ENCODE results near the gene CCZ1. TPM values are rescaled to one million over a fixed set of nuclear protein-coding genes. Genes with fewer than 3 reads are reported as not detected.
"Not testable (repeated sequence)": the region's sequence is repeated elsewhere in the genome, so short reads cannot be mapped to it uniquely, and the experiment has no call there.

Gene CCZ1
- total RNA-seq, 1 donor from 2014 or later: 42.9 TPM

GRCh38 chr7:5892498-5892897 lies 6.0 kb upstream of the CCZ1 start:
- no peaks in the 10 kb centered on the region for H3K27me3 ChIP-seq (ENCODE audit: control insufficient read depth, insufficient read depth, low read length)
- no peak overlapping the region for H3K4me3 ChIP-seq (ENCODE audit: low read depth, low read length)
- TF ChIP-seq, protein P1, sequence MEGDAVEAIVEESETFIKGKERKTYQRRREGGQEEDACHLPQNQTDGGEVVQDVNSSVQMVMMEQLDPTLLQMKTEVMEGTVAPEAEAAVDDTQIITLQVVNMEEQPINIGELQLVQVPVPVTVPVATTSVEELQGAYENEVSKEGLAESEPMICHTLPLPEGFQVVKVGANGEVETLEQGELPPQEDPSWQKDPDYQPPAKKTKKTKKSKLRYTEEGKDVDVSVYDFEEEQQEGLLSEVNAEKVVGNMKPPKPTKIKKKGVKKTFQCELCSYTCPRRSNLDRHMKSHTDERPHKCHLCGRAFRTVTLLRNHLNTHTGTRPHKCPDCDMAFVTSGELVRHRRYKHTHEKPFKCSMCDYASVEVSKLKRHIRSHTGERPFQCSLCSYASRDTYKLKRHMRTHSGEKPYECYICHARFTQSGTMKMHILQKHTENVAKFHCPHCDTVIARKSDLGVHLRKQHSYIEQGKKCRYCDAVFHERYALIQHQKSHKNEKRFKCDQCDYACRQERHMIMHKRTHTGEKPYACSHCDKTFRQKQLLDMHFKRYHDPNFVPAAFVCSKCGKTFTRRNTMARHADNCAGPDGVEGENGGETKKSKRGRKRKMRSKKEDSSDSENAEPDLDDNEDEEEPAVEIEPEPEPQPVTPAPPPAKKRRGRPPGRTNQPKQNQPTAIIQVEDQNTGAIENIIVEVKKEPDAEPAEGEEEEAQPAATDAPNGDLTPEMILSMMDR (IDR thresholded peaks at IDR 0.05; ENCODE audit: insufficient read depth, low read length, severe bottlenecking): no peak
- no peak for DNase-seq (ENCODE audit: low read depth)
- no peaks in the 10 kb centered on the region for H3K36me3 ChIP-seq (ENCODE audit: control insufficient read depth, insufficient read depth, low read length)
- FAIRE-seq: no peak

- not testable (repeated sequence) for H3K4me3 ChIP-seq (ENCODE audit: low read depth, low read length); FAIRE-seq; H3K27me3 ChIP-seq (ENCODE audit: control insufficient read depth, insufficient read depth, low read length); DNase-seq (ENCODE audit: low read depth); H3K36me3 ChIP-seq (ENCODE audit: control insufficient read depth, insufficient read depth, low read length)
These were observed 1.1 kb upstream of the CCZ1 start for GRCh38 chr7:5897369-5897919.

- not testable (repeated sequence) for FAIRE-seq; DNase-seq (ENCODE audit: low read depth); H3K4me3 ChIP-seq (ENCODE audit: low read depth, low read length)
These were observed 4.5 kb downstream of the CCZ1 start for GRCh38 chr7:5903002-5903401.

GRCh38 chr7:5904726-5905125 lies 6.2 kb downstream of the CCZ1 start:
- H3K36me3 ChIP-seq (ENCODE audit: control insufficient read depth, insufficient read depth, low read length); FAIRE-seq; DNase-seq (ENCODE audit: low read depth); H3K4me3 ChIP-seq (ENCODE audit: low read depth, low read length); H3K27me3 ChIP-seq (ENCODE audit: control insufficient read depth, insufficient read depth, low read length): not testable (repeated sequence)

More at GRCh38 chr7:5903002-5903401, 4.5 kb downstream of the CCZ1 start:
- not testable (repeated sequence) for H3K27me3 ChIP-seq (ENCODE audit: control insufficient read depth, insufficient read depth, low read length); H3K36me3 ChIP-seq (ENCODE audit: control insufficient read depth, insufficient read depth, low read length)

DNA sequence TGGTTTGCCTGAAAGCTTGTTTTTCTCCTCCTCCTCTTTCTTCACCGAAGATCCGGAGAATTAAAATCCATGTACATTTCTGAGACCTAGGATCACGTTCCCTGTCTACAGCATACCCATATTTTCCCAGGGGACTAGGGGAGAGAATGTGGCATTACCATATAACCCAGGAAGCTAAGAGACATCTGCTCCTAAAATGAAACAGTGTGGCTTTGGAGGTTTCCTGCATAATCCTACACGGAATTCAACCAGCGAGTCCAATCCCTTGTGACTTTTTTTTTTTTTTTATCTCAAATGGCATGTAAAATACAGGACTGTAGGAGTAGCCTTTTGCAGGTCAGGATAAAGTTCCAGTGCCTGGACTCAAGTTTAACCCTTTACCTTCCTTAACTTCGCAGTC lies 10.3 kb downstream of the CCZ1 start:
- H3K4me3 ChIP-seq (ENCODE audit: low read depth, low read length); DNase-seq (ENCODE audit: low read depth); FAIRE-seq; H3K36me3 ChIP-seq (ENCODE audit: control insufficient read depth, insufficient read depth, low read length); H3K27me3 ChIP-seq (ENCODE audit: control insufficient read depth, insufficient read depth, low read length): not testable (repeated sequence)

DNA sequence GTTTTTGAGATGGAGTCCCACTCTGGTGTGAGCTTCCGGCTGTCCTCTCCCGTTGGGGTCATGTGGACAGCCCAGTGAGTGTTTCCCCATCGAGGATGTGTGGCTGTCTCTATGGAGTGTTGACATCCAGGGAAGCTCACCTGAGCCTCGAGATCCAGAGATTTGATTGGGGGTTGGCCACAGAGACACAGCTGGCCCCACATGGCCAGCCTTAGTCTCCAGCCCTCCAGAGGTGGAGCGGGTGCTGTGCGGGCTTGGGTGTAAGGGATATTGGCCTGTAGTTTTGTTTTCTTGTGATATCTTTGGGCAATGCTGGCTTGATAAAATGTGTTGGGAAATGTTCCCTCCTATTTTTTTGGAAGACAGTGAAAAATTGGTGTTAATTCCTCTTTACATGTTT lies 18.0 kb downstream of the CCZ1 start:
- H3K27me3 ChIP-seq (ENCODE audit: control insufficient read depth, insufficient read depth, low read length); FAIRE-seq; H3K36me3 ChIP-seq (ENCODE audit: control insufficient read depth, insufficient read depth, low read length); DNase-seq (ENCODE audit: low read depth); H3K4me3 ChIP-seq (ENCODE audit: low read depth, low read length): not testable (repeated sequence)

DNA sequence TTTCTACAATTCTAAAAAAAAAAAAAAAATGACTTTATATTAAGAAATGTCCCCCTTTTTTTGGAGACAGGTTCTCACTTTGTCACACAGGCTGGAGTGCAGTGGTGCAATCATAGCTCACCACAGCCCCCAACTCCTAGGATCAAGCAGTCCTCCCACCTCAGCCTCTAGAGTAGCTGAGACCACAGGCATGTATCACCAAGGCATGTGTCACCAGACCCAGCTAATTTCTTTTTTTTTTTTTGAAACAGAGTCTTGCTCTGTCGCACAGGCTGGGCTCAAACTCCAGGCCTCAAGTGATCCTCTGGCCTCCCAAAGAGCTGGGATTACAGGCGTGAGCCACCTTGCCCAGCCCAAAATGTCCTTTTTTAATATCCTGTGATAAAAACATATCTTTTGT lies 25.6 kb downstream of the CCZ1 start:
- H3K27me3 ChIP-seq (ENCODE audit: control insufficient read depth, insufficient read depth, low read length); DNase-seq (ENCODE audit: low read depth); H3K4me3 ChIP-seq (ENCODE audit: low read depth, low read length); H3K36me3 ChIP-seq (ENCODE audit: control insufficient read depth, insufficient read depth, low read length); FAIRE-seq: not testable (repeated sequence)

GRCh38 chr7:5924630-5925029 lies 26.1 kb downstream of the CCZ1 start:
- DNase-seq (ENCODE audit: low read depth); H3K36me3 ChIP-seq (ENCODE audit: control insufficient read depth, insufficient read depth, low read length); FAIRE-seq; H3K4me3 ChIP-seq (ENCODE audit: low read depth, low read length); H3K27me3 ChIP-seq (ENCODE audit: control insufficient read depth, insufficient read depth, low read length): not testable (repeated sequence)

DNA sequence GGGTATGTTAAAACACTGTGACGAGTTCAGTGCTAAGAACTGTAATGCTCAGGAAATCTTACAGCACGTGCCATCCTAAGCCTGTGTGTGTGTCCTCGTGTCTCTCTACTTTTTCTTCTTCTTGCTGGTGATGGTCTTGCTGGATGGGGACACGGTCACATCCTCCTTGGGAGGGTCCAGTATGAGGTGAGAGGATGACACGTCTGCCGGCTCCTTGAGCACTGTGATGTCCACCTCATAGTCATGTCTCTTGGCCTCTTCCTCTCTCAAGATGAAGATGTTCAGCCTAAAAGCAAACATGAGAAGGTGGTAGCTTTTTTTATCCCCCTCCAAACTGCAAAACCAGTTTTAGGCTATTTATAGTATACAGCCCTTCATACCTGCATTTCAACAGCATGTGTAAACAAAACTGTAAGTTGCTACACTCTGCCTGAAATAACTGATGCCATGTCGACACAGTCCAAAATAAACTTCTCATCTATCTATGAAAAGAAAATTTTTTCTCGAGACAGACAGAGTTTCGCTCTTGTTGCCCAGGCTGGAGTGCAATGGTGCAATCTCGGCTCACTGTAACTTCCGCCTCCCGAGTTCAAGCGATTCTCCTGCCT lies 27.8 kb downstream of the CCZ1 start:
- H3K4me3 ChIP-seq (ENCODE audit: low read depth, low read length); H3K27me3 ChIP-seq (ENCODE audit: control insufficient read depth, insufficient read depth, low read length); DNase-seq (ENCODE audit: low read depth); H3K36me3 ChIP-seq (ENCODE audit: control insufficient read depth, insufficient read depth, low read length): not testable (repeated sequence)
- FAIRE-seq: peak; percentile 70

- not testable (repeated sequence) for H3K27me3 ChIP-seq (ENCODE audit: control insufficient read depth, insufficient read depth, low read length); FAIRE-seq; DNase-seq (ENCODE audit: low read depth); H3K4me3 ChIP-seq (ENCODE audit: low read depth, low read length); H3K36me3 ChIP-seq (ENCODE audit: control insufficient read depth, insufficient read depth, low read length)
These were observed 31.8 kb downstream of the CCZ1 start for GRCh38 chr7:5930290-5930689.

DNA sequence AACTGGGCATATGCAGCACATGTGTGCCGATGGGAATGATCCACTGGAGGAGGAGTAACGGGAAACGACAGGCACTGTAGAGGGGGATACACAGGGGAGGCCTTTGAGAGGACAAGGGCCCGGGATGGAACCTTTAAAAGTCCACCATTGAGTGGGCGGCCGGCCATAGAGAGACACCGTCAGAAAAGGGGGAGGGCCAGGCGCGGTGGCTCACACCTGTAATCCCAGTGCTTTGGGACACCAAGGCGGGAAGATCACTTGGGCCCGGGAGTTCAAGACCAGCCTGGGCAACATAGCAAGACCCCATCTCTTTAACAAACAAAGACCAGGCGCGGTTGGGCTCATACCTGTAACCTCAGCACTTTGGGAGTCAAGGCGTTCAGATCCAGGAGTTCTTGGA lies 32.7 kb downstream of the CCZ1 start:
- not testable (repeated sequence) for FAIRE-seq; DNase-seq (ENCODE audit: low read depth)

GRCh38 chr7:5931905-5932644 lies 33.5 kb downstream of the CCZ1 start:
- not testable (repeated sequence) for H3K4me3 ChIP-seq (ENCODE audit: low read depth, low read length); H3K27me3 ChIP-seq (ENCODE audit: control insufficient read depth, insufficient read depth, low read length); FAIRE-seq; H3K36me3 ChIP-seq (ENCODE audit: control insufficient read depth, insufficient read depth, low read length)
- DNase-seq (ENCODE audit: low read depth): peak; percentile 7

More for the DNA sequence above, 32.7 kb downstream of the CCZ1 start:
- not testable (repeated sequence) for H3K4me3 ChIP-seq (ENCODE audit: low read depth, low read length); H3K27me3 ChIP-seq (ENCODE audit: control insufficient read depth, insufficient read depth, low read length); H3K36me3 ChIP-seq (ENCODE audit: control insufficient read depth, insufficient read depth, low read length)

DNA sequence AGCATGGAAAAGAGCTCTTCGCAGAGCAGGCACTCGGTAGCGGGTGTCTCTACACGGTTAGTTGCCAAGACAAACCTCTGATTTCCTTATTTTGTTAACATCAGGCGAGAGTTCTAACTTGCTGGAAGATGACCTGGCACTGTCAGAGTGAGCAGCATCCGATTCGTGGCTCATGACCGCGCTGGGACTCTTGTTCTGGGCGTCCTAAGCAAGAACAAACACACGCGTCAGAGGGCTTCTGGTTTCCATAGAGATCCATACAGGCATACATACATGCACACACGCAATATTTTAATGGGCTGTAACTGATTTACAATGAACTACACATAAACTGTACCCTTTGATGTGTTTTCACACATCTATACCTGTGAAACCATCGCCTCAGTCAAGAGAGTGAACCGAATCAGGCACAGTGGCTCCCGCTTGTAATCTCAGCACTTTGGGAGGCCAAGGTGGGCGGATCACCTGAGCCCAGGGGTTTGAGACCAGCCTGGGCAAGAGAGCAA lies 36.5 kb downstream of the CCZ1 start:
- FAIRE-seq; DNase-seq (ENCODE audit: low read depth): not testable (repeated sequence)

More for the DNA sequence above, 36.5 kb downstream of the CCZ1 start:
- not testable (repeated sequence) for H3K36me3 ChIP-seq (ENCODE audit: control insufficient read depth, insufficient read depth, low read length); H3K4me3 ChIP-seq (ENCODE audit: low read depth, low read length); H3K27me3 ChIP-seq (ENCODE audit: control insufficient read depth, insufficient read depth, low read length)
